ENCODE data around the gene TP53BP2.

- TF ChIP-seq CTCF (conservative IDR thresholded peaks at IDR 0.05; ENCODE audit: low read length) (no peak), EZH2phosphoT487 (IDR thresholded peaks at IDR 0.05; ENCODE audit: borderline replicate concordance) (no peak)
Measured at GRCh38 chr1:223810586-223810985, 35.2 kb downstream of the TP53BP2 start.
